Measurements from ENCODE around the gene SBF2.
"Not testable (repeated sequence)": the region's sequence is repeated elsewhere in the genome, so short reads cannot be mapped to it uniquely, and the experiment has no call there.

SBF2 gene

DNA sequence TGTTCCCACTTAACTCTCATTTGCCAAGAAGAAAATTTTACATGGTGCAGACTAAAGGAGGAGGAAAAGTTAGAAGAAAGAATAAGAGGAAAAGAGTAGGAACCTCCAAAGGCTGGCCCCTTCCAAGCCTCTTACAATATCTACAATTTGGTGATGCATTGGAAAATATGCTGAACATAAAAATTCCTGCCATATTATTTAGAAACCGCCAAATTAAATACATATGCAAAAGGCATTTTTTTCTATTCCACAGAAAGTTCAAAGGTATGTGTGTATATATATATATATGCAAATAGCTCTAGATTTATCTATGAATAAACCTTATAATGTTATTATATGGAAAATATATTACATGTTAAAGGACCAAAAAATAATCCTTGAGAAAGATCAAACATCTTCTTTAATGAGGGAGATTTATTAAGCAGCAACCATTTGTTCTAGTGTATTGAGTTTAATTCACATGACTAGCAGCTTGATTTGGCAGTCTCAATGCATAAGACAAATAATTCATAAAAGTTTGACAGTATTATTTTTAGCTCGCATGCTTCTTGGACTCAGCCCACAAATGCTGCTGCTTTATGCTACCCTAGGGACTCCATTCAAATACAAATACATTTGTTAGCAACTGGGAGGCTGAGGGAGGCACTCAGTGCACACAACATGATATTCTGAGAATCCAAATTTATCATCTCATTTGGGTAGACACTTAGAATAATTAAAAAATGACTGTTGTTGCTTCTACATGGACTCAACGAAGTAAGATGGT lies 184.9 kb downstream of the SBF2 start:
- peak; percentile 60 for DNase-seq

DNA sequence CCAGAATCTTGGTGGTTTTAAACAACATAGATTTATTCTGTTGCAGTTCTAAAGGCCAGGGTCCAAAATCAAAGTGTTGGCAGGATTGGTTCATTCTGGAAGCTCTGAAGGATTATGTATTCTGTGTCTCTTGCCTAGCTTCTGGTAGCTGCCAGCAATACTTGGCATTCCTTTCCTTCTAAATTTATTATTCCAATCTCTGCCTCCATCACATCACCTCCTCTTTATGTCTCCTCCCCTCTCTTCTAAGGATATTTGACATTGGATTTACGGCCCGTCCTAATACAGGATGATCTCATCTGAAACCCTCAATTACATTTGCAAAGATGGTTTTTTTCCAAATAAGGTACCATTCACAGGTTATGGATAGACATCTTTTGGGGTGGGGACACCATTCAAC lies 186.5 kb downstream of the SBF2 start:
- no peak for DNase-seq

DNA sequence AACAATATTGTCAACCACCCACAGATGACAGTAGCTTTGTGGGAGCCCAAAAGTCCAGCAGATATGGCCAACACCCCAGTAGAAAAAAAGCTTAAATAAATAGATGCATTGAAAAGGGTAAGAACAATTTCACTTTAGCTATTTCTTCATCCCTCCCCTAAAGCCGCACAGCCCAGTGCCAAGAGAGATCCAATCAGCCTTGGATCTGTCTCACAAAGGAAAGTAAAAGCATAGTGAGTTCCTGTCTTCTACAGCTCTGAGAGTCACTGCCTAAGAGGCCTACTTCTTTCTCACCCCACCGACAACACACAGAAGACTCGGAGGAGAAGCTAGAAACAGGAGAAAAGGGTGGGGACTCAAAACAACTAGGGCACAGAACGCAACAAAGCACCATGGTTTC lies 196.4 kb downstream of the SBF2 start:
- DNase-seq = no peak

DNA sequence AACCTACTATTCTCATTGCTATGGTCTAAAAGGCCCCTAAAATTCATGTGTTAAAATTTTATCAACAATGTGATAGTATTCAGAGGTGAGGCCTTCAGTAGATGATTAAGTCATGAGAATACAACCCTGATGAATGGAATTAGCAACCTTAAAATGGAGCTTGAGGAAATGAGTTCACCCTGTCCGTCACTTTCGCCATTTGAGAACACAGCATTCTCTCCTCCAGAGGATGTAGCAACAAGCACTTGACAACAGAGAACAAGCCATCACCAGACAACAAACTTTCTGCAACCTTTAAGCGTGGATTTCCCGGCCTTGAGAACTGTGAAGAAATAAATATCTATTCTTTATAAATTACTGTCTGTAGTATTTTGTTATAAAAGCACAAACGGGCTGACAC lies 197.0 kb downstream of the SBF2 start:
- DNase-seq = no peak

DNA sequence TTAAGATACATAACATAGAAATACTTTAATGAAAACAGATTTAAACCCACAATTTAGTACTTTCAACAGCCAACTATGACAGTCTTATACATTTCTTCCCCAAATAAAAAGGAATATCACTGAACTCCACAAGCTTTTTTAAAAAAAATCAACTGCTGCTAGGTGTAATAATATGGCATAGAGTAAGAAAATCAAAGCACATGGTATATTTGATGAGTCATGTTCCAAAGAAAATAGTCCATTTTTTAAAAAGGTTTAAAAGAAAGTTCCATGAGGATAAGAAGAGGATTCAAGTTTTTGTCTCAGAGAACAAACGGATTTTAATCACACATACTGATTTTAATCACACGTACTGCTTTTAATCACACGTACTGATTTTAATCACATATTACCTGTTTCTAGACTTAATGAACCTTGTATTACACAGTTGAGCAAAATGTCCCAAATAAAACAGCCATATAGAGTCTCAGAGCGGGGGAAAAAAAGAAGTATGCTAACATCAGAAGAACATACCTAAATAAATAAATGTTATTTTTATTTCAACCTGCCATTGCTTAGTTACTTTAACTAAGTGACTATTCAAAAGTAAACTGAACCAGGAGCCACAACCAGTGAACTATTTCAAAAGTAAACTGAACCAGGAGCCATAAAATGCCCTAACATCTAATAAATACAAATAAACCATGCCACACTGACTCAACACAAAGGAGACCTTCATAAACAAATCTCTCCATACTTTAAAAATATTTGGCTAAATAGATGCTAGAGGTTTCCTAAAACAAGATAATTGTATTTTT lies 198.4 kb downstream of the SBF2 start:
- DNase-seq = no peak

DNA sequence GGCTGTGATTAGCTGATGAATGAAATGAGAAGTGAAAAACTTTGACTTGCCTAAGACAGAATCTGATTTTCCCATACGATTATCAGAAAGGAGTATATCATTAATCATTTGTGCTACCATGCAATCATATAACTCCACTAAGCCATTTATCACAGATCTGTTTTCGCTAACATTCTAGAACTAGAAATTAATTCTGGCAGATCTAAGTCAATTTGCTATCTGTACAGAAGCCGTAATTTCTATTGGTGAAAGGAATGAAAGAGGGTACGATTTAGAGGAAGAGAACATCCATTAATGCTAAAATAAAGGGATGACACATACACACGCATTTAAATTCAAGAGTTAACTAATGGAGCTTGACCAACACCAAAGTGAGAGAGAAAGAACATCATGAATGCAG lies 201.6 kb downstream of the SBF2 start:
- DNase-seq = no peak

DNA sequence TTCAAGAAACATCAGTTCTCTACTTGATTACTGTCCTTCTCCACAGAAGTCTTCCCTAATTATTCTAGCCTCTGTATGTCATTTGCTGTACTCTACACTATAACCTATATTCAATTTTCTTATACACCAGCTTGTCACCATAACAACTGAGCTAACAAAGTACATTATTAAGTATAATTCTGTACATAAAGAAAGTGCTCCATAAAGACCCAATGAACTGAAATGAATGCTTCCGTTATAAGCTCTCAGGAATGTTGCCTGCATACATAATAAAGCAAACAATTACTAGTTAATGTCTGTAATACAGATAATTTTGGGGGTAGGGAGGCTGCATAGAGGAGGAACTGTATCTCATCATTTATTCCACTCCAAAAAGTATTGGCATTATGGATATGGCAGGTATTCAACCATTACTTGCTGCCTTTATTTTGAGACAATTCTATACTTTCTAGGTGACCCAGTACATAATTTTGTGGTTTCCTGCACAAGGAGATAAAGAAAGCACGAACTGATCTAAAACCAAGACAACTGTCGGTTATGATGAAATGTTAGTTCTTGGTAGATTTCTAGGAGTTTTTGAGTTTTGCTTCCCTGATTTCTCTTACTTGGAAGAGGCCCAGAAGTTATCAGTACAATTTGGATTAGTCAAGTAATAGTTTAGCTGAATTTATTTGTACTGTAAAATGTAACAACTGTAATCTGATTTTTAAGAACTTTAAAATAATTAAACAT lies 202.5 kb downstream of the SBF2 start:
- no peak for DNase-seq

DNA sequence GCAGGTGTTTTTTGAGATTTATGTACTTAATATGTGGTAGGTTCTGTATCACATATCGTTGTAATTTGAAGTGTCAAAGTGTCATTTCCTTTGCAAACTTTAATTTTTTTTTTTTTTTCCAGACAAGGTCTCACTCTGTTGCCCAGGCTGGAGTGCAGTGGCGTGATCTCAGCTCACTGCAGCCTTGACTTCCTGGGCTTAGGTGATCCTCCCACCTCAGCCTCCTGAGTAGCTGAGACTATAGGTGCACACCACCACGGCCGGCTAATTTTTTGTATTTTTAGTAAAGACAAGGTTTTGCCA lies 206.1 kb downstream of the SBF2 start:
- DNase-seq = not testable (repeated sequence)

DNA sequence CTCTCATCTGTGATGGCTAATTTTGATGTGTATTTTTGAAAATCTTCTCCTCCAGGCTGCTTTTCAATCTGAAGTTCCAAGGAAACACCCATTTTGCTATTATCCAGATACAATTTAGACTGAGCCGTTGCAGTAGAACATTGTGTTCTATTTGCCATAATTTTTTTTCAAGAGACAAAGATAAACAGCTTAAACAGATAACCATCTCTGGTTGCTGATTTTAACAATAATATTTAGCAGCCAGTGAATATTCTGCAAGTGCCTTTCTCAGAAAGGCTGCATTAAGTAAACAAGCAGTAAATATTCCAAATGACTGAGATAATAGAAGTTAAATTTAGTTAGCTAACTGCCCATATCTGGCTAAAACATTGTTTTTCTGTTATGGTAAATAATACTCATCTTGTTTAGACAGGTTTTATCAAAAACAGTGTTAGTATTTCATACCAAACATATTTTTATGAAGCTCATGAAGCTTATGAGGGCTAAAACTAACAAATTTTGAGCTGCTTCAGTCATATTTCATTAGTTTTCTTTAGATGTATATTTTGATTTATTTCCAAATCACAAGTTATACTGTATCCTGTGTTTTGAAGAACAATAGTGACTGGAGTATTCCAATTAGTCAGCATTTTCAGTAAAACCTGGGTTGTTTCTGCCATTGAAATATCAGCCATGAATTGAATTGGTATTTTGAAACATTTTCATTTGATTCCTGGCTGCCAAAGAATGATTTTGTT lies 206.7 kb downstream of the SBF2 start:
- DNase-seq = no peak

DNA sequence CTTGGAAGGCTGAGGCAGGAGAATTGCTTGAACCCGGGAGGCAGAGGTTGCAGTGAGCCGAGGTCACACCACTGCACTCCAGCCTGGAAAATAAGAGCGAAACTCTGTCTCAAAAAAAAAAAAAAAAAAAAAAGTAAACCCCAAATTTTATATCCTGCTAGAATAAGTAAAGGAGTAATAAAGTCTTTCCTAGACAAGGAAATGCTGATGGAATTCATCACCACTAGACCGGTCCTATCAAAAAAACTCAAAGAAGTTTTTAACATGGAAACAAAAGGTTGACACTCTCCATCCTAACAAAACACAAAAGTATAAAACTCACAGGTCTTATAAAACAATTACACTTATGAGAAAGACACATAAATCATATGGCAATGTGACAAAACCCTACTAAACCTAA lies 213.9 kb downstream of the SBF2 start:
- no peak for DNase-seq

DNA sequence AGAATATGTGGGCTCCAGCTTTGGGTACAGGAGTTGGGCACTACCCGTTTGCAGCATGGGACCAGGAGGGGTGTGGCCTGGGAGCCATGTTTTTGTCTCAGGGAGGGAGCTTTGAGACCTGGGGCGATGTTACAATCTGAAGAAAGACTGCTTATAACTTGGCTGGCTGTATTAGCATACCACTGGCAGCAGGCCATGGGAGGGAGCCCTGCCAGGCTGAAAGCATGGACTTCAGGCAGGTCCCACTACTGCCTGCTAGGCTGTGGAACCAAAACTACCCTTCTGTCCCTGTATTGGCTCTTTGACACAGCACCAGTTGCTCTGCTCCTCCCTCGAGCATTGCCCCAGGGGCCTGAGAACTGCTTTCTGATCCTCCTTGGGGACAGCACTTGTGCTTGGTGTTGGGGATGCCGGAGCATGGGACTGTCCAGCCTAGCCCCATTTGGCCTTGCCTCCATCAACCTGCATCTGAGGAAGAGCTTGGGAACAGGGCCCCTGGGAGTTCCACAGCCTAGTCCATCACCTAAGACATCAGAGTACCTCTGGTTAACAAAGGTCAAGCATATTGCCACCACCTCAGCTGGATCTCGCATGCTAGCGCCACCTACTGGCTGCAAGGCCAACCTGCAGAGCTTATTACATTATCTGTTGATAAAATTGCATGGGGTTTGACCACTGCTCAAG lies 217.4 kb downstream of the SBF2 start:
- no peak for DNase-seq

DNA sequence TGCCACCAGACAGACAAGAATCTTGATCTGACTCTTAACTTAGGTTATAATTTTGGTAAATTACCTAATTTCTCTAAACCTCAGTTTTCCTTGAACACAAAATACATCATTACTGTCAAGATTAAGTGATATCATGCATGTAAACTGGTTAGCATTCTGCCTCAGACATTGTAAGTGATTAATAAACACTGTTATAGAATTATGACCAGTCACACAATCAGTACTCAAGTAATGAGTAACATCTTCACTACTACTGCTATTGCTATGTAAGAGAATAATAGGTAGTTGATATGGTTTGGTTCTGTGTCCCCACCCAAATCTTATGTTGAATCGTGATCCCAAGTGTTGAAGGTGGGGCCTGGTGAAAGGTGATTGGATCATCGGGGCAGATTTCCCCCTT lies 218.9 kb downstream of the SBF2 start:
- DNase-seq = no peak

DNA sequence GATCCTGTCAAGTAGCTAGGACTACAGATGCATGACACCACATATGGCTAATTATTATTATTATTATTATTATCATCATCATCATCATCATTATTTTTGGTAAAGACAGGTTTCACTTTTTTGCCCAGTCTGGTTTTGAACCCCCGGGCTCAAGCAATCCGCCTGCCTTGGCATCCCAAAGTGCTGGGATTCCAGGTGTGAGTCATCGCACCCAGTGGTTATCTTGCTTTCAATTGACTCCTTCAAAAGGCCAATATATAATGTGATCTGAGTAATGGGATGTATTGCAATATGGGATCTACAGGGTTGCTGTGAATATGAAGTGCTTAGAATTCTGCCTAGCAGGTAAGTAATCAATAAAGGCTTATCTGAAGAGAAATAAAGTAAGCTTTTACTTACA lies 221.2 kb downstream of the SBF2 start:
- DNase-seq = no peak

DNA sequence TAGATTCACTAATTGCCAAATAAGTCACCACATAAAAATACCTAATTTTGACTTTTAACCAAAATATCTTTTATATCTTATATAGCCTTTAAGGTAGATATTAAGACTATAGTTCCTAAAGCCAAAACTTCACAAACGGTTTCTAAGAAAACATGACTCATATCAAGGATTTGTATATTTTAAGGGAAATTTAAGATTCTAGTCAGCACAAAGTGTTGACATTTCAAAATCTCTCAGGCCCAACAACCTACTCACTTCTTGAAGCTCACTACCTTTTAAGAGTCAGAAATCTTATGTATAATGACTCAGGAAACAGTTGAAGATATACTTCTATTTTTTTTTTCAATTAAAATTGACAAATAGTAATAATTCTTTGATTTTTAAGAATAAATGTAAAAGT lies 221.9 kb downstream of the SBF2 start:
- DNase-seq = no peak

DNA sequence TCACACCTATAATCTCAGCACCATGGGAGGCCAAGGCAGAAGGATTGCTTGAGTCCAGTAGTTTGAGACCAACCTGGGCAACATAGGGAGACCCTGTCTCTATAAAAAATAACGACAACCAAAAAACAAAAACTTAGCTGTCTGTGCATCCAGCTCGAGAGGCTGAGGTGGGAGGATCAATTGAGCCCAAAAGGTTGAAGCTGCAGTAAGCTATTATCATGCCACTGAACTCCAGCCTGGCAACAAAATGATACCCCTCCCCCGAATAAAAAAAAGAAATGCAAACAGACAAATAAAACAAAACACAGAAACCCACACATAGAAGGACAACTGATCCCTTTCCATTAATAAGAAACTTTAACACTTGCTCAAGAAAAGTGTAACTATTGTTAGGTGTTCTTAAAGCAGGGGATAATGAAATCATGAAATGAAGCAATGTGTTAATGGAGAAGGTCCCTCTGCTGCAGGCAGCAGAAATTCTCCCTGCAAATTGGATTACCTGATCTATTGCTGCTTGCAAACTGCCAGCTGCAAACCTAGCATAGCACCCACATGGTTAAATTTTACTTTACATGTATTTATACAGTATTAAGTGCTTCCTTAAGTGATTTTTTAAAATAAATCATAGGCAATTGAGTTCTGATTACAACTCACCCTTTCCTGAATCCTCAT lies 226.3 kb downstream of the SBF2 start:
- no peak for DNase-seq

DNA sequence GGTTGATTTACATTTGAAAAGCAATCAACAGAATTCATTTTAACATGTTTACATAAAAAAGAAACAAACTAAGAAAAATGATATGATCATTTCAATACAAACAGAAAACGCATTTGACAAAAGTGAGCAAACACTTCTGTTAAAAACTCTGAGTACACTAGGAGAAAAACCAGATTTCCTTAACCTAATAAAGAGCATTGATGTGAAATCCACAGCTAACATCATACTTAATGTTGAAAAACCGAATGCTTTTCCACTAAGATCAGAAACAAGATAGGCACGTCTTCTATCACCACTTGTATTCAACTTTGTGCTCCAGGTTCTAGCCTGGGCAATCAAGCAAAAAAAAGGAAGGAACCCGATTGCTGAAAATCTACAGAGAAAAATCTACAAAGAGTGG lies 227.6 kb downstream of the SBF2 start:
- no peak for DNase-seq

DNA sequence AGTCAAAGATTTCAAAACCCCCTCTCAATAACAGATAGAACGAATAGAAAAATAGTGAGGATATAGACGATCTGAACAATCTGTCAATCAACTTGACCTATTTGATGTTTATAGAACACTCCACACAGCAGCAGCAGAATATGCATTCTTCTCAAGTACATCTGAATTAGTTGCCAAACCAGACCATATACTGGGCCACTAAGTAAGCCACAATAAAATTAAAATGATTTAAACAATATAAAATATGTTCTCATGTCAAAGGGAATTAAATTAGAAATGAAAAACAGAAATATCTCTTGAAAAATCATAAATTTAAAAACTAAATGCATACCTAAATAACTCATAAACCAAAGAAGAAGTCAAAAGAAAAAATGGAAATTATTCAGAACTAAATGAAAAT lies 229.2 kb downstream of the SBF2 start:
- no peak for DNase-seq

DNA sequence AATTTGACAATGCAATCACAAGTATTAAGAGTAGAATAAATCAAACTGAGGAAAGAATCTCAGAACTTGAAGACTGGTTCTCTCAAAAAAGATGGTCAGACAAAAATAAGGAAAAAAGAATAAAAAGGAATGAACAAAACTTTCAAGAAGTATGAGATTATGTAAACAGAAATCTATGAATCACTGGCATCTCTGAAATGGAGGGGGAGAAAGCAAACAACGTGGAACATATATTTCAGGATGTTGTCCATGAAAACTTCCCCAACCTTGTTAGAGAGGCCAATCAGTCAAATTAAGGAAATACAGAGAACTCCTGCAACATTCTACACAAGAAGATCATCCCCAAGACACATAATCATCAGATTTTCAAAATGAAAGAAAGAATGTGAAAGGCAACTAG lies 235.7 kb downstream of the SBF2 start:
- DNase-seq = no peak

DNA sequence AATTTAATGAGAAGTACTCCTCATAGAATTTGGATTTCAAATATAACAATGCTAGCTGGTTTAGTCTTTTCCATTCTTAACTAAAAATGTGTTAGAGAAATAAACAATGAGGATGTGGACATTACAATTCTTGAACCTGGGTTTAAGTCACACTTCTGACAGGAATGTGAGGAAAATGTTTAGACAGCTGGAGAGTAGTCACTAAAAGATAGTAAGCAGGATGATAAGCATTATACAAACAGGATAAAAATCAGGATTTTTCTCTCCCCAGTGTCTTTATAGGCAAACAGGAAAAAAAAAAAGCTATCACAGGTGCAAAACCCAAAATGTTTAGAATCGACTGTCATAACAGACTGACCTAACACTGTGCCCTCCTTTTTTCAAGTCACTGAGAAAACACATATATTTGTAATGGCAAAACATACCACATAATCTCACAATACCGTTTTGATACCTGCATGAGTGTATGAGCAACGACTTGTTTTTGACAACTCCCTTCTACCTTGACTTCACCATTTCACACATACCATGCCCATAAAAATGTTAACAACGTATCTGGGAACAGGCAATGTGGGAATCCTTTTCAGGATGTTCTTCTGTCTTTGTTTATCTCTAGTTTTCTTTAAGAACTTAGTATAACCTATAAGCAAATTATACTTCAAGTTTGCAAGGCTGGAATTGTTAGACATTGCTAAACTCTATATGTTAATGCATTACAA lies 242.0 kb downstream of the SBF2 start:
- no peak for DNase-seq

DNA sequence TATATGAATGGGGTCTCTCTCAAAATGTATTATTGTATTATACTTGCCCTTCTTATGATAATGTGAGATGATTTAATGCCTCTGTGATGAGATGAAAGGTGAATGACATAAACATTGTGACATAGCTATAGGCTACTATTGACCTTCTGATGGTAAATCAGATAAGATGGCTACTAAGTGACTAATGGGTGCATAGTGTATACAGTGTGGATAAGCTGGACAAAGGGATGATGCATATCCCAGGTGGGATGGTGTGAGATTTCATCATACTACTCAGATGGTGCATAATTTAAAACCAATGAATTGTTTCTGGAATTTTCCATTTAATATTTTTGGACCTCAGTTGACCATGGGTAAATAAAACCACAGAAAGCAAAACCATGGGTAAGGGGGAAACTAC lies 243.5 kb downstream of the SBF2 start:
- DNase-seq = no peak

DNA sequence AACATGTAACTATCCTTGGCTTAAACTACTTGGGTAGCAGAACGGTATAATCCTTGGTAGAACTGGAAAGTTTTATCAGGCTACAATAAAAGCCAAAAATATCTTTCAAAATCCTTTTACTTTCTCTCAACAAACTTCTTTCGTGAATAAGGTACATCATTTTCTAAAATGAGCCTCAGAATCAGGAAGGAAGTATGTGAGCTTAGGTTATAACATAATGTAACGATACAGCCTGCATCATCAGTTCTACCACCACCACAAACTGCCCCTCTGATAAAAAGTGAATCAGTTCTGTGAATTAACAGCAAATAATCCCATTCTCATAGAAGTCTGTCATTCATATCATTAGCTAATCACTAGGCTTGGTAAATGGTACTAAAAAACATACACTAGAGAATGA lies 244.3 kb downstream of the SBF2 start:
- no peak for DNase-seq

DNA sequence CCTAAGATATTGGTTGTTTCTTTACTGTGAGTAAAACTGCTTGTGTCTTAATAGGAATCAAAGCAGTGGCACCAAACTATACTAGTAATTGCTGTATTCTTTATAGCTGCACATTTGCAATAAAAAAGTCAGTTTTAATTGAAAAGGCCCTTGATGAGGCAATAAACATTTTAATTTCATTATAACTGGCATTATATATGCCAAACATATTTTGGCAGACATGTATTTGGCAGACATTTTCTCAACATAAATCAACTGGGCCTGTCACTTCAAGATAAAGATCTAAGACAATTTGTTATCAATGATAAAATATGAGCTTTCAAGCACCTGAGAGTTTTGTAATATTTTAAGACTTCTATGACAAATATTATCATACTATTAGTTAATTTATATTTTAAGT lies 245.7 kb downstream of the SBF2 start:
- DNase-seq = no peak

Measured in NCI-H1694 (cell line).